Activated T-cell treated with anti-CD3 and anti-CD28 coated beads, Interleukin-2, amount 50 U/mL, for 48 hours (primary cell): ENCODE data around the gene SPECC1L.

Experiments used
- DNase-seq, 2 experiments: peaks; one replicate each; pipeline ENCODE4 v3.0.0-alpha.2; 2020

The SPECC1L gene

GRCh38 chr22:24326266-24326665, 55.6 kb downstream of the SPECC1L start:
- no peak for DNase-seq

GRCh38 chr22:24327832-24328231, 57.2 kb downstream of the SPECC1L start:
- DNase-seq: no peak

- no peak for DNase-seq
Measured at GRCh38 chr22:24329453-24329852, 58.8 kb downstream of the SPECC1L start.

- DNase-seq: no peak
Measured at GRCh38 chr22:24330636-24331035, 60.0 kb downstream of the SPECC1L start.

GRCh38 chr22:24331468-24332440, 61.1 kb downstream of the SPECC1L start:
- DNase-seq: no peak

- no peak for DNase-seq
Measured at GRCh38 chr22:24333301-24333700, 62.7 kb downstream of the SPECC1L start.

GRCh38 chr22:24335496-24335895, 64.9 kb downstream of the SPECC1L start:
- no peak for DNase-seq

- DNase-seq: no peak
Measured at GRCh38 chr22:24337894-24338645, 67.4 kb downstream of the SPECC1L start.

- DNase-seq: no peak
Measured at GRCh38 chr22:24338726-24339451, 68.3 kb downstream of the SPECC1L start.

GRCh38 chr22:24339452-24339747, 68.8 kb downstream of the SPECC1L start:
- no peak for DNase-seq

- DNase-seq: no peak
Measured at GRCh38 chr22:24341627-24342026, 71.0 kb downstream of the SPECC1L start.

GRCh38 chr22:24350627-24351026, 80.0 kb downstream of the SPECC1L start:
- DNase-seq: no peak

- no peak for DNase-seq
Measured at GRCh38 chr22:24353121-24353520, 82.5 kb downstream of the SPECC1L start.

GRCh38 chr22:24355574-24355973, 84.9 kb downstream of the SPECC1L start:
- no peak for DNase-seq

GRCh38 chr22:24357547-24357946, 86.9 kb downstream of the SPECC1L start:
- no peak for DNase-seq

- no peak for DNase-seq
Measured at GRCh38 chr22:24358105-24358836, 87.6 kb downstream of the SPECC1L start.

- no peak for DNase-seq
Measured at GRCh38 chr22:24359452-24360120, 89.0 kb downstream of the SPECC1L start.

- no peak for DNase-seq
Measured at GRCh38 chr22:24361976-24362646, 91.5 kb downstream of the SPECC1L start.

- DNase-seq: no peak
Measured at GRCh38 chr22:24363243-24363642, 92.6 kb downstream of the SPECC1L start.

- DNase-seq: no peak
Measured at GRCh38 chr22:24366701-24367100, 96.1 kb downstream of the SPECC1L start.

GRCh38 chr22:24367841-24368240, 97.2 kb downstream of the SPECC1L start:
- no peak for DNase-seq

- no peak for DNase-seq
Measured at GRCh38 chr22:24370401-24370800, 99.8 kb downstream of the SPECC1L start.
